ENCODE results near the gene HMG20A. TPM values are rescaled to one million over a fixed set of nuclear protein-coding genes. Genes with fewer than 3 reads are reported as not detected.

HMG20A gene
- total RNA-seq, 1 experiment from 2014 or later: 28.8 TPM

Other genes starting within 250 kb of the HMG20A start
- 2.6 and 2.9 TPM in 2 replicates for gene PEAK1, start 784 bp upstream of the HMG20A start, total RNA-seq (2014; rRNA removed; shearing (Covaris generic))
- 0.41 TPM in 1 of 2 replicates, not detected in the other for gene LINGO1, start 212.0 kb downstream of the HMG20A start, total RNA-seq (2014; rRNA removed; shearing (Covaris generic))